ENCODE data around the gene CREB3L4.

GRCh38 chr1:154006136-154006535, 38.4 kb downstream of the CREB3L4 start:
- TF ChIP-seq EZH2phosphoT487 (IDR thresholded peaks at IDR 0.05; ENCODE audit: low read depth, severe bottlenecking, unreplicated experiment) (no peak), CTCF (IDR thresholded peaks at IDR 0.05; ENCODE audit: poor library complexity) (no peak)
